A172 (cell line): ENCODE results near the gene KRT3. TPM values are rescaled to one million over a fixed set of nuclear protein-coding genes. Genes with fewer than 3 reads are reported as not detected.
A peak's percentile ranks its signal among the peaks of the same experiment; 100 is the strongest.
"Not testable (repeated sequence)": the region's sequence is repeated elsewhere in the genome, so short reads cannot be mapped to it uniquely, and the experiment has no call there.

Experiments
- DNase-seq: peaks from one replicate; pipeline ENCODE4 v3.0.0-alpha.2; 2015; ENCODE audit warnings: low spot score
- total RNA-seq: library from RNA; depleted of rRNA; stranded (reverse); fragments of >200 nt; shearing (Covaris generic); gene quantifications from 2 replicates; pipeline ENCODE4 v1.2.3, GENCODE V29; 2014

The KRT3 gene
- total RNA-seq, 1 experiment from 2014 or later: not detected

DNA sequence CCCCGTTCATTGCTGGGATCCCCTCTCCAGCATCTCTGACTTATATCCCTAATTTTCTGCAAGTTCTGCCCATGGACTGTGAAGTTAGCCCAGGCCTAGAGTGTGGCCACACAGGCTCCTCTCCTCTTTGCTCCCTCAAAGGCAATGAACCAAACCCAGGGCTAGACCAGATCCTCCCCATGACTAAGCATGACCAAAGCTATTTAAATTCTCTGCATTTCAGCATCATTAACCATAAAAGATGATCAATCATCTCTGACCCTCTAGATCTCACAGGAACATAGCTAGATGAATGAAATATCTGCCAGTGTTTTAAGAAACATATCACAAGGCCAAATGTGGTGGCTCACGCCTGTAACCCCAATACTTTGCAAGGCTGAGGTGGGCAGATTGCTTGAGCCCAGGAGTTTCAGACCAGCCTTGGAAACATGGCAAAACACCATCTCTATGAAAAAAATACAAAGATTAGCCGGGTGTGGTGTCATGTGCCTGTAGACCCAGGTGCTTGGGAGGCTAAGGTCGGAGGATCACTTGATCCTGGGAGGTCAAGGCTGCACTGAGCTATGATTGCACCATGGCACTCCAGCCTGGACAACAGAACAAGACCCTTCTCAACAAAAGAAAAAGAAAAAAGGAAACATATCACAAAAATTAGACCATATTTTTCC lies 2.2 kb upstream of the KRT3 start:
- peak; percentile 27 for DNase-seq

DNA sequence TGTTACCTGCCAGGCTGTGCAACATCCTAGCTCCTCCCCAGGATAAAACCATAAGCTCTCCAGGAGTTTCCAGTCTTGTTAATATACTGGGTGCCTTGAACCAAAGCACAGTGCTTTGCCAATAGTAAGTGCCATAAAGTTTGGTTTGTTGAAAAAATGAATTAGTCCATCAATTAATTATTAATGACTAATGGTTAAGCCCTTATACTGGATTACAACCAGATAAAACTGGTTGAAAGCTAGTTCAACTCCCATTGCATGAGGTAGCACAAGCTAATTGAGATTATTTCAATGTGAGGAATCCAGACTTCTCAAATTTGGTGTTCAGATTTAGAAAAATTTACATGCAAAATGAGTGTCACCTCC lies 1.6 kb upstream of the KRT3 start:
- no peak for DNase-seq

DNA sequence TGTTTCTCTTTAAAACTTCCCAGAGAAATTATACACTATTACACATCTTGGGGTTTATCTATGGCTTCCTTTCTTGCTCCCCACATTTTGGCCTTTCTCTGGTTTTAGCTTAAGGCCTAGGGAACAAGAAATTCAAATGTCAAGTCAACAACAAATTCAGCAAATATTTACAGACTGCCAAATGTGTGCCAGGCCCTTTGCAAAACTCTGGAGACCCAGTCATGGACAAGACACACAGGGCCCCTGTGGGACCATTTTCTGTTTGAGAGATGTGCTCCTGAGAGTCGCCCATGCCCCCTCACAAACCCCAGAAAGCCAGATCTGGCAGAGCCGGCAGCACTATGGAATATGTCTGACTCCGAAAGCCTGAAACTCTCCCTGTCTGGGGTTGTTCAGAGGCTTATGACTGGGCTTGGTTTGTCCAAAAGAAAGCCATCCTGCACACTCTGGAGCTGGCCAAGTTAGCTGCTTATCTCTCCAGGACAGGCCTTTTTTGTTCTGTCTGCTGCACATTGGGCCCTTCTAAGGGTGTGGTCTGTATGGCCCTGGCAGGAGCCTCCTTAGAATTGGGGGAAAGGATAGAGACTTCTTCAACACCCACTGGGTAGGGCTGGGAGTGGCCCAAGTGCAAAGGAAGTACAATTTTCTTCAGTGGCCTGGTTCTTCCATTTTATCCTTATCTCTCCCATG lies 1.1 kb upstream of the KRT3 start:
- no peak for DNase-seq

DNA sequence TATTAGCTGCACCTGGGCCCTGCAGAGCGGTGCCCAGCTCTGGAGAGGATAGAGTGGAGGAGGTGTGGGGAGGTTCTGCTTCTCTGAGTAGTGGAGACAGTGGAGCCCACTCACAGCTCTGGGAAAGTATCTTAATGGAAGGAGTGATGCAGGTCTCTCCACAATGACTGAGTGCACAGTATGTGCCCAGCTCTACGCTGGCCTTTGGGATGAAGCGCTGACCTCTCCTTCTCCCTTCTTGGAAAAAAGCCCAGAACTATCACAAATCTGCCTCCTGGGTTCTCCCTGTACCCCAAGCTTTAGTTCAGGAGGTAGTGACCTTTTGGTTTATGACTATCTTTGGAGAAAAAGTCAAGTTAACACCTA lies 495 bp upstream of the KRT3 start:
- no peak for DNase-seq

DNA sequence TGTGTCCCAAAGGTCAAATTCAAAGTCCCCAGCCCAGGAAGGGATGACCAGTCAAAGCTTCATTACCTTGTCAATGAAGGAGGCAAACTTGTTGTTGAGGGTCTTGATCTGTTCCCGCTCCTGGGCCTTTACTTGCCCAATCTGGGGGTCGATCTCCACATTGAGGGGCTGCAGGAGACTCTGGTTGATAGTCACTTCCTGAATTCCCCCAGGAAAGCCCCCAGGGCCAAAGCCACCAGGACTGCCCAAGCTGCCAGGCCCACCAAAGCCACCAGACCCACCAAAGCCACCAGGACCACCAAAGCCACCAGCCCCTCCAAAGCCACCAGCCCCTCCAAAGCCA lies 614 bp downstream of the KRT3 start:
- DNase-seq: not testable (repeated sequence)

- DNase-seq: peak; percentile 50
These were observed 1.2 kb downstream of the KRT3 start for GRCh38 chr12:52794479-52795331.

GRCh38 chr12:52792185-52793029 lies 3.5 kb downstream of the KRT3 start:
- DNase-seq: no peak

GRCh38 chr12:52791271-52792184 lies 4.4 kb downstream of the KRT3 start:
- no peak for DNase-seq

DNA sequence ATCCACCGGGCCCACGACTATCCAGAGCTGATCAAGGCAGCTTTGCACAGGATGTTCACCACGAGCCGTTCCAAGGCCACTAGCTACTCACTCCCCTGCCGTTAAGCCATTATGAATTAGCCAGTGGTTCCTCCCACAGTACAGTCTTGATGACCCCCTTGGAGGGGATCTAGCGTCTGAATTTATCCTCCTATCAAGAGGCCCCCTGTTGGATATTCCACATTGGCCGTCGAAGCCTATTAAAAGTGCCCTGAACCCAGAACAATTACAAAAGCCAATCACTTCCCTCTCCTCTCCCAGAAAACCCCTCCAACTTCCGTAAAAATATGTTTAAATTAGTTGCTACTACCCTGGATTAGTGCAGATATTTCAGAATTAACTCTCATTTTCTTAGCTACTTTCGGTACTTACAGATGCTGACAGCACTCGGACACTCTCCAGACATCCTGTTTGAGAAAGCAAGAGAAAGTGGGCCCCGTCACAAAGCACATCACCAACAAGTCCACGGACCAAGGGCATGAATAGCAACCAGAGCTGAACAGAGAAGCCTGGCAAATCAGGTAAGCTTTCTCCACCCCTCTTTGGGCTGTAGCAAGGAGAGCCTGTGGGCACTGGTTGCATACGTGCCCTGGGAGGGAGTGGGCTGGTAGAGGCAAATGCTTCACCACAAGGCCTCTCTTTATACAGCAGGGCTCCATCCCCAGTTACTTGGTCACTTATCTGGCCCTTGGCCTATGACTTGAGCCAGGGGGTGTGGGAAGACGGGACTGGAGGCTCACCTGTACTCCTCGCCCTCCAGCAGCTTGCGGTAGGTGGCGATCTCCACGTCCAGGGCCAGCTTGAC lies 5.3 kb downstream of the KRT3 start:
- no peak for DNase-seq

DNA sequence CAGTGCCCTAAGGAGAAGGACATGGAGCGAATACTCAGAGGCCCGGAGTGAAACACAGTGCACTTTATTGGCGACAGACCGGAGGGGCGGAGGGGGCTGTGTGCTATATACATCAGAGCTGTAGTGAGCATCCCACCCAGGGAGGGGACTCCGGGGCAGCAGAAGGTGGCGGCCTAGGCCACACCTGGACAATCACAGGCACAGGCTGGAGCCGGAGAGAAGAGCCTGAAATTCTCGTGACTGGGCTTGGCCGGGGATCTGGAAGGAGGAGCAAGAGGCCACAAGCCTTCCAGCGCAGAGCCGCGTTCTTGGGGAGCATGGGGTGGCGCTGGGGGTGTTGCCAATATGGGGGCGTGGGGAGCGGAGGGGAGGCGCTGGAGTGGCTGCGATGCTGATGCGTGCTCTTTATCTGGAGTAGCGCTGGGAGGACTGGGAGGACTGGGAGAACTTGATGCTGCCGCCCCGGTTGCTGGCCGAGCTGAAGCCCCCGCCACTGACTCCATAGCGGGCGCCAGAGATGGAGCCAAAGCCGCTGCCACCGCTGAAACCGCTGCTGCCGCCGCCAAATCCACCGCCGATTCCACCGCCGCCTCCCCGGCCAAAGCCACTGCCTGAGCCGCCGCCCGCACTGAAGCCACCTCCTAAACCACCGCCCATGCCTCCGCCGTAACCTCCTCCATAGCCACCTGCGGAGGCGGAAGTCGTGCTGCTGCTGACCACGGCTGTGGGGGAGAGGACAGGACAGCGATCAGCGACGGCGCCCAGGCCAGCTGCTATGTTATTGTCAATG lies 6.1 kb downstream of the KRT3 start:
- DNase-seq: no peak

DNA sequence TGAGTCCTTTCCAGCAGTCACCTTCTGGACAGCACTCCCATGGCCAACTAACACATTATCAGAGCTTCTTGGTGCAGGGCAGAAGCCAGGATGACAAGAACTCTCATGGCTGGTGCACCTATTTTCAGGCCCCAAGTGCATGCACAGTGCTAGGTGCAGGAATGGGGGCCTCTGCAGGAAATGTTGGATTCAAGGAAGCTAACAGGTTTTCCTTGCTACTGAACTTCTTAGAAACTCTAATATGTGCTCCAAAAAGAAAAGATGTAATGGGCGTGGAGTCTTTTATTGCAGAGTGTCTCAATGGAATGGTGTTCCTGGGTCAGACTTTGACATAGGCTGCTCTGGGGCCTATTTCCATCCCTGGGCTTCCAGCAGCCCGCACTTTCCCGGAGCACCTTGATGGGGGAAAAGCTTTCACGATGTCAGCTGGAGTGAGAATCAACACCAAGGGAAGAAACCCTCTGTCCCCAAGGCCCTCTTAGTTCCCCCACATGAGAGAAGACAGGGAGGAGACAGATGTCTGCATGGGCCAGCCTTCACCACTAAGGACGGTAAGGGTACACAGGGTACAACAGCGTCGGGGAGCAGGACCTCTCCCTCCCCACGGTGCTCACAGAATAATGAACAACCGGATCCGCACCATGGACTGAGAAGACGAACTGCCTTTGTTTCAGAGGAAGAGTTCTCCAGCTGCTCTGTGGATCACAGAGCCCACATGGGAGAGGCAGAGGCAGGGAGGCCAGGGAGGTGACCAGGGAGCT lies 6.9 kb downstream of the KRT3 start:
- no peak for DNase-seq

DNA sequence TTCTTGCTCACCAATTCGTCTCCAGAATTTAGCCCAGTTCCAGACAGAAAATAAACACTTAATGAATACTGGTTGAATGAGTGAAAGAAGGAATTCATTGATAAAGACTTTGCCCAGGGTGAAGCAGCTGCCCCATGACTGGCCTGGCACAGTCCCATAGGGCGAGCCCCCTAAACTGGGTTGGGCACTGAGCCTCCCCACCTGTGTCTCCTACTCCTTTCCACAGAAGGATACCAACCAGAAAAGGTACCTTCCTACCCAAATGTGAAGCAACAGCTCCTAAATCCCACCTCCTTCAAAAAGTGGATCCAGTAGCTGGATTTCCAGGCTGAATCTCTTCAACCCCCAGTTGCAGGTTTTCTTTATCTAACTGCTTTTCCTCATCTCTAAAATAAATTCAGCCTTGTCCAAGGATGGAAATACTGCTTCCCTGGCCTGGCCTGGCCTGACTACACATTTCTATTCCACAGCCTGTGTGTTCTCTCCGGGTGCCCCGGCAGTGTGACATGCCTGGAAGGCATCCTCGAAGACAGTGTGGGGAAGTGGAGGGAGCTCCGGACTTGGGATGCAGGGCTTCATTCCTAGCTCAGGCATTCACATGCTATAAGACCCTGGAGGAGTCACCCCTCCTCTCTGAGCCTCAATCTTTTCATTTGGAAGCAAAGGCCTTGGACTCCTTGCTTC lies 7.6 kb downstream of the KRT3 start:
- DNase-seq: no peak

DNA sequence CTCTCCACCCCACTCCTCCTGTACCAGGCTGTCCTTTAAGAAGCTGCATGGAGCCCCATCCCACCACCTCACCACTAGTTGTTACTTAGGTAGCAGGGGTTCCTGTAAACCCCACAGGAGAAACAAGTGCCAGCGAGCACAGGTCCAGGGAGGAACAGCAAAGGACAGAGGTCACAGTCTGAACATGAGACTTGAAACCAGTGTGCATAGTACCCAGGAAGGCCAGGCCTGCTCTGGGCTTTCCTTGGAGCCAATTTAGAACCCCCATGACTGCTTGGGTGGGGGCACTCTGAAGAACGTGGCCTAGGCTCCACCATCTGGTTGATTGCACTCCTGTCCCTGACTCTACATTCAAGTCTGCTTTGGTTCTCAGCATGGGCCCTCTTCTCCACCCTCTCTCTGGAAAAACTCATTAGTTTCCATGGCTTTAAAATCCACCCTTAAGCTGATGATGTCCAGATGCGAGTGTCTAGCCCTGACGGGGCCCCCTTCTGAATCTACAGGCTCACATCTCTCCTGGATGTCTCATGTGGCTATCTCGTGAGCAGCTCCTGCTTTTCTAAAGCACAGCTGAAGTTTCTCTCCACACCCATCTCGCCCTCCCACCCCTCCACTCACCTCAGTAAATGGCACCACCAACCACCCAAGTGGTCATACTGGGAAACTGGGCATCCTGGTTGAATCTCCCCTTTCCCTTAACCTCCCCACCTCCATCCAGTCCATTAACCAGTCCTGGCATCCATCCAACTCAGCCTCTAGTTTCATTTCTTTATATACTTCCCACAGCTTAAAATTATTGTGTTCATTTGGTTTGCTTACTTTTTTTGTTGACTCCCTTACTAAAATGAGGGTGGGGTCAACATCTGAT lies 8.4 kb downstream of the KRT3 start:
- DNase-seq: no peak

- DNase-seq: no peak
These were observed 11.0 kb downstream of the KRT3 start for GRCh38 chr12:52784909-52785308.

GRCh38 chr12:52783563-52784316 lies 12.2 kb downstream of the KRT3 start:
- no peak for DNase-seq

GRCh38 chr12:52782502-52782901 lies 13.4 kb downstream of the KRT3 start:
- DNase-seq: no peak
